Raji (cell line): Measurements from ENCODE around the gene MYRFL.

Experiments
- POLR2A ChIP-seq: IDR thresholded peaks from 2 replicates; pipeline ENCODE4 v1.6.1; 2011; ENCODE audit warnings: low read depth, low read length, control low read depth; ENCODE audit not compliant: insufficient read depth

Gene MYRFL

DNA sequence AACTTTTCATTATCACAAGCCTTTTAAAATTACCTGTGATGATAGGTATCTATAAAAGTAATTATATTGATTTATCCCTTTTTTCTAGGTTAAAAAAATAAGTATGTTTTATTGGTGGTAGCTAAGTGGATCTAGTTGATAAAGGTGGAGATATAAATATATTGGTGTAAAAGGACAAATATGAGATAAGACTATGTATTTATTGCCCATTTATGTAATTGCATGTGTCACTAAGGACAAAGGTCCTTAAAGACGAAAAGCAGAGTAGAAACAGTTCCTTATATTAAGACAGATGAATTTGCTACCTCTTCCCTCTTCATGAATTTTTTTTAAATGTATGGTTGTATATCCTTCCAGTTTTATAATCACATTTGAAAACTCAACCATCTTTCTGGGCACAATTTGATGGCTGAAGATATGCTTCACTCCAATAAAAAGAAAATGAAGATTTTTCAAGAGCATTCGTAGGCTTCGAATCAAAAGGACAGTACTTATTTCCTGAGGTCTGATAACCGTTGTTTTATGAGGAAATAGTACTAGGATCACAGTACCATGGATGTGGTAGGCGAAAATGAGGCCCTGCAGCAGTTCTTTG lies at the start of gene MYRFL:
Gene MYRFL, plus strand, starts transcription at position 262 of the 595 bp plus-strand sequence. Its CDS starts 291 bp downstream, at position 553.
- TF ChIP-seq POLR2A: no peak

DNA sequence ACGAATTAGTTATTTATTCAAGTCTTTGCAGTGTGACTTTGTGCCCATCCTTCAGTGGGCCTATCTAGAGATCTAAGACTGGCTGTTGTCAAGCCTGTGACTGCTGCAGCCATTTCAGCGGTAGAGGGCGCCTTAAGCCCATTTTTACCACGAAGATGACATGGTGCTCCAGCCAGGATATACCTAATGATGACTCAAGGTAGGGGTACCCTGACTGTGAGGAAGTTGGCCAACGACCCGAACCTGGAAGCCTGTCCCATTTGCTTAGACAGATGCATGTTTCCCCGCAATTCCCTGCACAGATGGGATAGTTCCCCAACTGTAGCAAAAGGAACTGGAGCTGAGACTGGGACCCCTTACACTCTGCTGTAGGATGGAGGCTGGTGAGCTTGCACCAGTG lies 45.1 kb upstream of the MYRFL start:
- TF ChIP-seq POLR2A: no peak

DNA sequence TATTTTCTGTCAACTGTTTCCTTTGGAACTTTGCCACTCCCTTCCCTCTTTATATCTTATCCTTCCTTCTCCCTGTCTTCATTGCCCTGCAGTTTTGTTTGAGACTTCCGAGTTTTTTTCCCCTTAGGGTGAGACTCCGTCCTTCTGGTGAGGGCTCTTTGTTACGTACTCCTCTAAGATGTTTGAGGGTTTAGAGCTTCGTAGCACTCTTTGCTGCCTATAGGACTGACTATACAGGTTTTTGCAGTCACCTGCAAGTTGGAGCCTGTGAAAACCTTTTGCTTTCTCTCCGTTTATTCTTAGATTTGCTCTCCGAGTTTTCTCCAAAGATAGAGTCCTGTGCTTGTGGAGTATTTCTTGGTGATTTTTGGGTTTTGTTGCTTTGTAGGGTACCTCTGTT lies 41.7 kb upstream of the MYRFL start:
- no peak for TF ChIP-seq POLR2A

DNA sequence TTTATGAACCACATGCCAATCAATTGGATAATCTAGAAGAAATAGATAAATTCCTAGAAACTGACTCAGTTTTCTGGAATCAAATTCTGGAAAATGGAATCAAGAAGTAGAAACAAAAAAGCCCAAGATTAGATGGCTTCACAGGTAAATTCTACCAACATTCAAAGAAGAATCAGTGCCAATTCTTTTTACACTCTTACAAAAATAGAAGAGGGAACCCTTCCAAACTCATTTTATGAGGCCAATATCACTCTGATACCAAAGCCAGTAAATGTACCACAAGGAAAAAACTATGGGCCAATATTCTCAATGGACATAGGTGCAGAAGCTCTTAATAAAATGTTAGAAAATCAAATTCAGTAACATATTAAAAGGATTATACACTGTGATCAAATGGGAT lies 35.7 kb upstream of the MYRFL start:
- TF ChIP-seq POLR2A: no peak

DNA sequence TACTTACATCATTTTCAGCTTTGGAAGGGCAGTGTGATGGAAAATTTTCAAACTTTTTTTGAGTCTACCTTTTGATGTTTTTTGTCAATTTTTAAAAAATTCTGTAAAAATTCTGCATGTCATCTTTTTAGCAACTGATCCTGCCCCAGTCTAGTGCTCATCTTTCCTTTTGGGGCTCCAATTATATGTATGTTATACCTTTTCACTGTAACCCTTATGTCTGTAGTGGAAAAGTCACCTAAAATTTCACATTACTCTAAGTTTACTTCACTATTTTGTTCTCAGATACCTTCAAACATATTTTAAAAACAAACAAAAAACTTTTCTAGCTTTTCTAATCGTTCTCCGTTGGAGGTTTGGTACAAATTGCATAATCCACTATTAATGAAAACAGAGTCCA lies 32.5 kb upstream of the MYRFL start:
- TF ChIP-seq POLR2A: no peak

DNA sequence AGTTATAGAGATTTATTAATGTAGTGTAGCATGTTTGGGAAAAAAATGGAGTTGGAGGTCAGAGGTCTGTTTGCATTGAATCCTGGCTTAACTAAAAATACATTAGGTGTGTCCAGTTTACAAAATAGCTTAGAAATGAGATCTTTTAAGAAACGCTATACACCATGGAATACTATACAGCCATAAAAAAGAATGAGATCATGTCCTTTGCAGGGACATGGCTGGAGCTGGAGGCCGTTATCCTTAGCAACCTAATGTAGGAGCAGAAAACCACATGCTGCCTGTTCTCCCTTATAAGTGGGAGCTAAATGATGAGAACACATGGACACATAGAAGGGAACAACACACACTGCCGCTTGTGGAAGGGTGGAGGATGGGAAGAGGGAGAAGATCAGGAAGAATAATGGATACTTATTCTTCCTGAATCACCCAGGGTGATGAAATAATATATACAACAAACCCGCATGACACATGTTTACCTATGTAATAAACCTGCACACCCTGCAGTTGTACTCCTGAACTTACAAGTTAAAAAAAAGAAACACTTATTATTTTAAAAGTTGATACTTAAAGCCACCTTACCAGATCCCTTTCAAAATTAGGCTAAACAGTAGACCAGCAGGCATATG lies 14.0 kb upstream of the MYRFL start:
- no peak for TF ChIP-seq POLR2A

DNA sequence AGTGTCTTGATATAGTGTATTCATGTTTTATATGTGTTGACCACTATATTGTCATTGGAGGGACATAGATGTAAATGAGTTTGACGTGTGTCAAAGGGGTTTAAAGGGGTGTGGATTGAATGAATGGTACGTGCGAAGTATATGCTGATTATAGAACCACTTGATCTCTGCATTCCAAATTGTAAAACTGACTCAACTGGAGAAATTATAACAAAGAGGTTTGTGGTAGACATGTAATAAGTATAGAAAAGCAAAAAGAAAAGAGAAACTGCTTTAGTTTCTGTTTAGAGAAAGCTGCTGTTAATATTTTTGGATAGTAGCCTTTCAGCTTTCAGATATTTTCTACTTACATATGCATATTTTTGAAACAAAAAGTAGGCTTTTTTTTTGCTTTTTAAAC lies 8.9 kb upstream of the MYRFL start:
- no peak for TF ChIP-seq POLR2A

DNA sequence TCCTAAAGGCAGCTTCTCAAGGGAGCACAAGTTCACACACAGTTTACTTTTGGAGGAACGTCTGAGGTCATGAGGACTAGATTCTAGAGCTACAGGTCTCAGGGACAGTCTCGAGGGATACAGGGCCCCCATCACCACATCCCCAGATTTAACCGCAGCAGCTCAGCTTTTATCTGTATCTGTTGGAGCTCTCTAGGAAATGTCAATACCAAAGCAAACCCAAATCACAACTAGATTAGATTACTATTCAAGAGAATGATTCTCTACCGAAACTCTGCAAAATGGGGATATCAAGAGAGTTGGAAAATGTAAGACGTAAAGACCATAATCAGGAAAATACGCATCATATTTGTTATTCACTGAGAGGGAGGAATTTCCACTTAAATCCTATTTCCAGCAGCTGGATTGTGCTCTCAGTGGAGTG lies 4.0 kb upstream of the MYRFL start:
- no peak for TF ChIP-seq POLR2A

DNA sequence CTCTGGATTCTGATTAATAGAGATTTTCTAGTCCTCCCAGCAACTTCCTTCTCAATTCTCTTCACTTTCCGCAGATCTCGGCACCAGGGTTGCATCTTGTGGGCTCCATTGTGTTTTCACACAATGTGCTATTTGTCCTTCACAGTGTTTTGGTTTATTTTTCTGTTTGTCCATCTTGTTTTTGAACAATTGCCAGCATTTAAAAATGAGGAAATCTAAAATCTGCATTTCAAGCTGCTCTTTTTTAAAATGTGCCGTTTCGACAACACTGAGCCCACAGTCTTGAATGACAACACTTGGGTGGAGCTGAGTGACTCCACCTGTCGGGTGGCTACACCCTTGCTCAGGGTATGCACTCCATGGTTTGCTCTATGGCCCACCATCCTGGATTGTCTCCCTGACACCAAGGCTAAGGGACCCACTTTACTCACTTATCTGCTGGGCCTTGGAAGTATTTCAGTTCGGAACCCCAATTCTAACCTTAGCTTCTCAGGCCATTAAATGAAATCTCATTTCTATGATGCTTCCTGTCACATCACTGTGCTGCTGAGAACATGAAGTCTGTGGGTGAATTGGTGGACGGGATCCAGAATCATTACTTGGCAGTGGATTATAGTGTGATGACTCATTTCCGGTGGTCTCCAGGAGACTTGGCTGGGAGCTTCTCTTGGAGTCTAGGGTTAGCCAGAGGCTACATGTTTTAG lies 3.4 kb upstream of the MYRFL start:
- TF ChIP-seq POLR2A: no peak

DNA sequence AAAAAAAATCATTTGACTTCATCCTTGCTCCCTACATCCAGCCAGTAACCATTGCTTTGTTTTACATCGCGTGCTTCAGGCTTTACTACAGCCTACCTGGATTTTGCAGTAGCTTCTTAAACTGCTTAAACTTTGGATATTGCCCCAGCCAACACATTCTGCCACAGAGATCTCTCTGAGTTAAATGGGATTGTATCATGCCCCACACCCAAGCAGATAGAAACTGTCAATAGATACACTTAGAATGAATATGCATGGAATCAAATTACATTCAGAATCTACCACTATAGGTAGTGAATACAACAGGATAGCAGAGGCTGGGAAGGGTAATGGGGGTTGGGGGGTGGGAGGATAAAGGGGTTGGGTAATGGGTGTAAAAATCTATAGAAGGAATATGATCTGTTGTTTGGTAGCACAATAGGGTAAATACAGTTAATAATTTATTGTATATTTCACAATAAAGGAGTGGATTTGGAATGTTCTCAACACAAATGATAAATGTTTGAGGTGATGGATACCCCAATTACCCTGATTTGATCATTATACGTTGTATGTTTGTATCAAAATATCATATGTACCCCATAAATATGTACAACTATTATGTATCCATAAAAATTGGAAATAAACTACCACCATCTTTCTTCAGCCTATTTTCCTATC lies 2.7 kb upstream of the MYRFL start:
- TF ChIP-seq POLR2A: no peak

DNA sequence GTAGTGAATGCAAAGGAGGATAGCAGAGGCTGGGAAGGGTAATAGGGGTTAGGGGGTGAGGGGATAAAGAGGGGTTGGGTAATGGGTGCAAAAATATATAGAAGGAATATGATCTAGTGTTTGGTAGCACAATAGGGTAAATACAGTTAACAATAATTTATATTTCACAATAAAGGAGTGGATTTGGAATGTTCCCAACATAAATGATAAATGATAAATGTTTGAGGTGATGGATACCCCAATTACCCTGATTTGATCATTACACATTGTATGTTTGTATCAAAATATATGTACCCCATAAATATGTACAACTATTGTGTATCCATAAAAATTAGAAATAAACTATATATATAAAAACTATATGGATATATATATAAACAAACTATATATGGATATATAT lies 999 bp upstream of the MYRFL start:
- TF ChIP-seq POLR2A: no peak

DNA sequence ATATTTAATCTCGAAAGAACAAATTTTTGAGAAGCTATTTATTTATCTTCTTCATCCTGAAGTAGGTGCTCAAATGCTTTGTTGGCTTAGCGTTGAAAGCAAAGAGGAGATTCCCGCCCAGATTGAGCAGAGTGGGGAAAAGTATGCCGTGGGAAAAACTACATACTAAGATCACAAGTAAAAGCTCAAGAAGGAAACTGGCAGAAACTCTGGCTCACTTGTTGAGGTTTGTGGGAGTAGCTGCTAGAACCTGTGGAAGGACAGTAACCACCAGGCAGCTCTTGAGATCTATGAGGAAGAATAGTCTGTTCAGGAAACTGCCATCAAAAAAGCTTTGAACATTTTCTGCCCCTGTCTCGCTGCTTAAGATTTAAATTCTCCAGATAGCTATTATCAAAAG lies 3.9 kb downstream of the MYRFL start:
- no peak for TF ChIP-seq POLR2A

DNA sequence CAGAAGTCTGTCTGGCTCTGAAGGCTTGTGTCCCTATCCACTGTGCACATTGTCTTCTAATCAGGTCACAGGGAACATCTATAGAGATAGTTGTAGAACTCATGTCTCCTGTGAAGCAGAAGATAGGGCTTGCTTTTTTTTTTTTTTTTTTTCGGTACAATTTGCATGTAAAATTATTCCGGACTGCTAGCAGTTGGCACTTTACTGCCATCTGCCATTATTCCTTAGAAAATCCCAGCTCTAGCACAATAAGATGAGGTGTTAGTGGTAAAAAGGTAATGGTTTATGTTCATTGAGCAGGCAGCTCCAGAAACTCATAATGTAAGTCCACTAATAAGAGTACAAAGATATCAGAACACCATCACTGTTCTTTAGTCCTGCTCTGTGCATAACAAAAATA lies 8.7 kb downstream of the MYRFL start:
- TF ChIP-seq POLR2A: no peak

DNA sequence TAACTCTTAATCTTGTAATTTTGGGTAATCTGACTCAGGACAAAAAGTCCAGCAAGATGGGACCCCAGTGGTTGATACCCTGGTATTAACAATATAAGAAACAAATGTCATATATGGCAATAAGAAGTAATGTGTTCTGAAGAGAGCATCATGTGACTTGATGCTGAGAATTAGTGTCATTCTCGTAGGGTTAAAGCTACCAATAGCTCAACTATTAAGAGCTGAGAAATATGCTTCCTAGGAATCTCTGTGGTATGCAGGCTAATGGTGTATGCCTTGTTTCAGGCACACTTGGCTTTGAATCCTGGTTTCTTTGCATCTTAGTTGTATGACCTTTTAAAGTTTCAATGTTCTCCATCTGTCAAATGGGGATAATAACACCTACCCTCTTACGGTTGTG lies 9.1 kb downstream of the MYRFL start:
- no peak for TF ChIP-seq POLR2A

DNA sequence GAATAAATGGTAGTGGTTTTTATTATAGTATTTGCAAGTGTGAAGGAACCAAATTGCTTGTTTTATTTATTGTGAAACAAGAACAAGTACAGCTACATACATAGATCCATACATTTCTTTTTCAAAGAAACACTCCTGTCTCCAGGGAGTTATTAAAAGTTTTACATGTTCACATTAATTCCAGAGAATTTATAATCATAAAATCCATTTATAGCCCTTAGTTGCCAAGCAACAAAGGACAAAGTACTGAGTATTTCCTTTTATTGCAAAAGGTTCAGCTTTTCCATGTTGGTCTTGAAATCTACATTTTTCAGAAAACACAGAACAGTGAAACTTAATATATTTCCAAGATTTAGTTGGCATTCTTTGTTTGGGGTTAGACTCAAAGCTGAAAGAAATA lies 9.5 kb downstream of the MYRFL start:
- TF ChIP-seq POLR2A: no peak

DNA sequence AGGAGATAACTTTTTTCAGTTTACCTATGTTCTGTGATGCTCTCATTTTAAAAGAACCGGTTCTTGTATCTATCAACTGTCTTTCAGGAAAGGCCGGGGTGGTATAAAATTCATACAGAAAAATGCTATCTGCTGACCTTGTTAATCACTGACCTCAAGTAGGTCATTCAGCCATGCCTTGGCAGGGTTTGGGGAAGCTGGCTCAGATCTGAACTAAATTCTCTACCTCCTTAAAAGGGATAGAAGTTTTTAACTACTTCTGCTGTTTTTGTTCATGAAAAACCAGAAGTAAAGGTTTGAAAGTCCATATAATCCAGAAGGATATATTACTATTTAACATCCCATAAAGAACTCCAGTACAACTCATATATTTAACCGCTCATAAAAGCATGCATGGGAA lies 10.1 kb downstream of the MYRFL start:
- TF ChIP-seq POLR2A: no peak

DNA sequence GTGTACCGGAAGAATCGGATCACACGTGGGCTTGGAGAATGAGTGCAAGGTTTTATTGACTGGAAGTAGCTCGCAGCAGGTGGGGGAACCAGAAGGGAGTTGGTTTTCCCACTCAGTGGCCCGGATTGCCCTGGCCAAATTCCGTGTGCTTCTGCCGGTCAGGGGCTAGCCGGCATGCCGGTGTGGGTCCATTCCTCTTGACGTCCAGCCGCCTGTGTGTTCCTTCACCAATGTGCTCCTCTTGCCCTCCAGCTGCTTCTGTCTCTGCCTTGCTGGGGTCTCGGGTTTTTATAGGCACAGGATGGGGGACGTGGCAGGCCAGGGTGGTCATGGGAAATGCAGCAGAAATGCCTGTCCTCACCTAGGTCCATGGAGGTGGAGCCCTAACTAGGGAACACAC lies 11.0 kb downstream of the MYRFL start:
- no peak for TF ChIP-seq POLR2A

DNA sequence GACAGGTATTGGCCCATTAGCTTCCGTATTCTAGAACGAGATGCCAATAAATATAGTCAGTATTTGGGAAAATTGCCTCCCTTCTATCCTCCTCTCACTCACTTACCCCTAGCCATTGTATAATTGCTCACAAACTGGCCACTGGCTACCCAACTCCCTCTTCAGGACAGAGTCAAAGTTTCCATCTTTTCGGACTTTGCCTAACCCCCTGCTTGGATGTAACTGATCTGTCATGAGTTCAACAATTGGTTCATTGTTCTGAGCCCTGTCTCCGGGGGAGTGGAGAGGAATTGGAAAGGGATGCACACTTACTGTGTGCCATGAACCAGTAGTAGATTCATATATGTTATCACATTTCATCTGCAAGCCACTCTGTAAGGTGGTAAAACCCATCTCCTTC lies 12.2 kb downstream of the MYRFL start:
- no peak for TF ChIP-seq POLR2A
